ENCODE results near the gene GLT6D1.

- TF ChIP-seq MAFK (IDR thresholded peaks at IDR 0.05; ENCODE audit: low read depth, low read length) = no peak
- no peak for TF ChIP-seq POLR2A (IDR thresholded peaks at IDR 0.05; ENCODE audit: control extremely low read depth in 1 of 2, low read depth in 2 of 2, low read length in 2 of 2)
- TF ChIP-seq SRF (IDR thresholded peaks at IDR 0.05; ENCODE audit: low read depth, low read length) = no peak
Observed at GRCh38 chr9:135662758-135663450, 23.6 kb upstream of the GLT6D1 start, which contains the start of gene LCN9.

All from H1 (cell line).